HEK293 (cell line): ENCODE data around the gene PPP2R2B.

ENCODE experiments used
- CTCF ChIA-PET: fragments of 350-600 bp; formaldehyde crosslinking; extraction: SDS; loops from one replicate; lab custom pipeline; 2021; ENCODE audit warnings: antibody characterized with exemption; lab: Yijun Ruan, JAX
- POLR2A ChIA-PET: fragments of 300-600 bp; formaldehyde crosslinking; extraction: SDS; loops from one replicate; lab custom pipeline; 2020; ENCODE audit warnings: antibody characterized with exemption, inconsistent platforms; lab: Yijun Ruan, JAX
- H3K27ac ChIP-seq: fragments of 200-500 bp; sonication (Bioruptor generic); 2 replicates; pipeline ENCODE4 v1.5.1; 2014; ENCODE audit warnings: low read depth, low read length, control low read depth, inconsistent platforms; ENCODE audit errors: extremely low read depth
- H3K36me3 ChIP-seq, 2 experiments: fragments of 200-500 bp in 1 of 2; sonication (Bioruptor generic) in 1 of 2; 1 replicate in 1 of 2; 2 replicates in 1 of 2; pipeline ENCODE4 v1.5.1; 2014 to 2017; ENCODE audit warnings: inconsistent platforms in 2 of 2, low read length in 2 of 2; ENCODE audit not compliant: control insufficient read depth in 2 of 2, insufficient read depth in 1 of 2
- H3K4me1 ChIP-seq: fragments of 200-500 bp; sonication (Bioruptor generic); 2 replicates; pipeline ENCODE4 v1.5.1; 2014; ENCODE audit warnings: mild to moderate bottlenecking, low read length, inconsistent platforms; ENCODE audit not compliant: control insufficient read depth, insufficient read depth
- H3K4me3 ChIP-seq: 2 replicates; pipeline ENCODE4 v1.5.1; 2011; ENCODE audit warnings: low read depth, mild to moderate bottlenecking, control low read depth, low read length, moderate library complexity
- H3K9me3 ChIP-seq: fragments of 200-500 bp; sonication (Bioruptor generic); 2 replicates; pipeline ENCODE4 v1.5.1; 2014; ENCODE audit warnings: low read depth, low read length, inconsistent platforms; ENCODE audit not compliant: control insufficient read depth, insufficient read depth
- BCL11B ChIP-seq: fragments of 450-650 bp; formaldehyde crosslinking; IDR thresholded peaks from 2 replicates; pipeline ENCODE4 v1.5.1; 2016; ENCODE audit warnings: low read depth, missing biosample characterization, missing genetic modification characterization
- EGR2 ChIP-seq: fragments of 450-650 bp; formaldehyde crosslinking; IDR thresholded peaks from 2 replicates; pipeline ENCODE4 v1.5.1; 2016; ENCODE audit warnings: low read depth, missing biosample characterization, missing genetic modification characterization
- GLIS2 ChIP-seq: fragments of 450-650 bp; formaldehyde crosslinking; IDR thresholded peaks from 2 replicates; pipeline ENCODE4 v1.5.1; 2016; ENCODE audit warnings: missing biosample characterization, missing genetic modification characterization
- HOXD13 ChIP-seq: sonication (generic); formaldehyde crosslinking; IDR thresholded peaks from 2 replicates; pipeline ENCODE4 v1.8.0; 2022; ENCODE audit warnings: missing genetic modification reagents, borderline replicate concordance
- IKZF3 ChIP-seq: fragments of 450-650 bp; IDR thresholded peaks from 2 replicates; pipeline ENCODE4 v1.5.0; 2018; ENCODE audit warnings: missing biosample characterization, mild to moderate bottlenecking, missing genetic modification characterization, moderate library complexity
- MEIS1 ChIP-seq: sonication (generic); formaldehyde crosslinking; IDR thresholded peaks from 2 replicates; pipeline ENCODE4 v1.8.1; 2022; ENCODE audit warnings: missing genetic modification reagents, mild to moderate bottlenecking, borderline replicate concordance
- SCRT1 ChIP-seq: fragments of 450-650 bp; formaldehyde crosslinking; IDR thresholded peaks from 2 replicates; pipeline ENCODE4 v1.5.1; 2016; ENCODE audit warnings: missing biosample characterization, missing genetic modification characterization, borderline replicate concordance
- SP2 ChIP-seq: fragments of 450-650 bp; formaldehyde crosslinking; IDR thresholded peaks from 2 replicates; pipeline ENCODE4 v1.5.1; 2016; ENCODE audit warnings: missing biosample characterization, missing genetic modification characterization
- TCF7L2 ChIP-seq: IDR thresholded peaks from 2 replicates; pipeline ENCODE4 v1.6.1; 2011; ENCODE audit warnings: low read depth, mild to moderate bottlenecking, inconsistent platforms, low read length, moderate library complexity, borderline replicate concordance
- ZBTB7A ChIP-seq: fragments of 450-650 bp; formaldehyde crosslinking; IDR thresholded peaks from 2 replicates; pipeline ENCODE4 v1.5.1; 2016; ENCODE audit warnings: low read depth, missing biosample characterization, missing genetic modification characterization
- ZFHX2 ChIP-seq: fragments of 450-650 bp; formaldehyde crosslinking; conservative IDR thresholded peaks from 2 replicates; pipeline ENCODE4 v1.5.1; 2016; ENCODE audit warnings: missing biosample characterization, missing genetic modification characterization
- ZNF155 ChIP-seq: fragments of 450-650 bp; formaldehyde crosslinking; IDR thresholded peaks from 2 replicates; pipeline ENCODE4 v1.5.1; 2016; ENCODE audit warnings: missing biosample characterization, missing genetic modification characterization
- ZNF169 ChIP-seq: fragments of 450-650 bp; formaldehyde crosslinking; IDR thresholded peaks from 2 replicates; pipeline ENCODE4 v1.5.1; 2016; ENCODE audit warnings: missing biosample characterization, missing genetic modification characterization
- ZNF239 ChIP-seq: fragments of 450-650 bp; formaldehyde crosslinking; IDR thresholded peaks from 2 replicates; pipeline ENCODE4 v1.5.1; 2016; ENCODE audit warnings: missing biosample characterization, missing genetic modification characterization
- ZNF391 ChIP-seq: fragments of 450-650 bp; formaldehyde crosslinking; IDR thresholded peaks from 2 replicates; pipeline ENCODE4 v1.5.1; 2016; ENCODE audit warnings: low read depth, missing biosample characterization, missing genetic modification characterization, borderline replicate concordance
- ZNF394 ChIP-seq: fragments of 450-650 bp; formaldehyde crosslinking; IDR thresholded peaks from 2 replicates; pipeline ENCODE4 v1.5.1; 2016; ENCODE audit warnings: missing biosample characterization, missing genetic modification characterization, mild to moderate bottlenecking, moderate library complexity, borderline replicate concordance
- ZNF404 ChIP-seq: fragments of 450-650 bp; formaldehyde crosslinking; IDR thresholded peaks from 2 replicates; pipeline ENCODE4 v1.5.1; 2017; ENCODE audit warnings: missing biosample characterization, missing genetic modification characterization
- ZNF510 ChIP-seq: fragments of 450-650 bp; formaldehyde crosslinking; IDR thresholded peaks from 2 replicates; pipeline ENCODE4 v1.5.1; 2018; ENCODE audit warnings: mild to moderate bottlenecking, missing genetic modification characterization, missing biosample characterization; ENCODE audit not compliant: insufficient replicate concordance
- ZNF555 ChIP-seq: fragments of 450-650 bp; formaldehyde crosslinking; conservative IDR thresholded peaks from 2 replicates; pipeline ENCODE4 v1.5.1; 2017; ENCODE audit warnings: missing biosample characterization, mild to moderate bottlenecking, missing genetic modification characterization, inconsistent platforms
- ZNF571 ChIP-seq: fragments of 450-650 bp; formaldehyde crosslinking; IDR thresholded peaks from 2 replicates; pipeline ENCODE4 v1.5.0; 2017; ENCODE audit warnings: missing biosample characterization, missing genetic modification characterization
- ZNF776 ChIP-seq: fragments of 450-650 bp; formaldehyde crosslinking; IDR thresholded peaks from 2 replicates; pipeline ENCODE4 v1.5.0; 2017; ENCODE audit warnings: missing biosample characterization, missing genetic modification characterization, borderline replicate concordance
- ZSCAN16 ChIP-seq: fragments of 450-650 bp; formaldehyde crosslinking; IDR thresholded peaks from 2 replicates; pipeline ENCODE4 v1.5.1; 2016; ENCODE audit warnings: missing biosample characterization, missing genetic modification characterization
- TF ChIP-seq, protein P1 (sequence below): fragments of 450-650 bp; formaldehyde crosslinking; IDR thresholded peaks from 2 replicates; pipeline ENCODE4 v1.5.1; 2017; ENCODE audit warnings: missing biosample characterization, missing genetic modification characterization
- TF ChIP-seq, protein P2 (sequence below): fragments of 450-650 bp; formaldehyde crosslinking; IDR thresholded peaks from 2 replicates; pipeline ENCODE4 v1.5.1; 2017; ENCODE audit warnings: missing biosample characterization, missing genetic modification characterization
- TF ChIP-seq, protein P3 (sequence below): sonication (generic); formaldehyde crosslinking; IDR thresholded peaks from 2 replicates; pipeline ENCODE4 v1.8.1; 2022; ENCODE audit warnings: mild to moderate bottlenecking, moderate library complexity, missing genetic modification reagents
- TF ChIP-seq, protein P4 (sequence below): fragments of 450-650 bp; formaldehyde crosslinking; IDR thresholded peaks from 2 replicates; pipeline ENCODE4 v1.5.1; 2016; ENCODE audit warnings: missing biosample characterization, missing genetic modification characterization
- TF ChIP-seq, protein P5 (sequence below): fragments of 450-650 bp; formaldehyde crosslinking; IDR thresholded peaks from 2 replicates; pipeline ENCODE4 v1.5.0; 2017; ENCODE audit warnings: missing biosample characterization, missing genetic modification characterization, borderline replicate concordance

PPP2R2B gene

DNA sequence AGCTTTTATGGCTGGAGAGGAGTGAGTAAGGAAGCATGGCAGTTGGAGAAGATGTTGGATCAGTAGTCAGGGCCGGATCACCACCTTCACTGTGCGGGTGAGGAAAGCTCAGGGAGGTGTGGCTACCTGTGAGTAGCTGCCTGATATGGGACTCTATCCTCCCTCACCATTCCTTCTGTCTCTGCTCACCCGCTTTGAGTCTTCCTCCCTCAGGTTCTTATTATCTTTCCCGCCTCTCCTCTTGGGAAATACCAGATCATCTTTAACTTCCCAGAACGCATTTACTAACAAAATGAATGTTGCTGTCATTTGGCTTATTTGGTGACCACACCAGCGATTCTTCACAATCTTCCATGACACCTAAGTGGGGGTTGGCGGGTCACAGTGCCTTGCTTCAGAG lies 221.9 kb downstream of the PPP2R2B start:
- no peak overlapping the region for H3K4me3 ChIP-seq
- TF ChIP-seq EGR2 (tag by site-specific recombination) (no peak), BCL11B (tag by site-specific recombination) (no peak), ZNF155 (tag by site-specific recombination) (no peak), ZNF404 (tag by site-specific recombination) (no peak), ZNF239 (tag by site-specific recombination) (no peak), ZNF776 (tag by site-specific recombination) (no peak), ZBTB7A (tag by site-specific recombination) (no peak), ZNF555 (no peak), ZNF571 (tag by site-specific recombination) (no peak), ZSCAN16 (tag by site-specific recombination) (no peak), ZNF510 (tag by site-specific recombination) (no peak), MEIS1 (CRISPR knock-in tag) (no peak), HOXD13 (no peak)
- TF ChIP-seq, protein P1, sequence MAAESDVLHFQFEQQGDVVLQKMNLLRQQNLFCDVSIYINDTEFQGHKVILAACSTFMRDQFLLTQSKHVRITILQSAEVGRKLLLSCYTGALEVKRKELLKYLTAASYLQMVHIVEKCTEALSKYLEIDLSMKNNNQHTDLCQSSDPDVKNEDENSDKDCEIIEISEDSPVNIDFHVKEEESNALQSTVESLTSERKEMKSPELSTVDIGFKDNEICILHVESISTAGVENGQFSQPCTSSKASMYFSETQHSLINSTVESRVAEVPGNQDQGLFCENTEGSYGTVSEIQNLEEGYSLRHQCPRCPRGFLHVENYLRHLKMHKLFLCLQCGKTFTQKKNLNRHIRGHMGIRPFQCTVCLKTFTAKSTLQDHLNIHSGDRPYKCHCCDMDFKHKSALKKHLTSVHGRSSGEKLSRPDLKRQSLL: no peak
- TF ChIP-seq, protein P2, sequence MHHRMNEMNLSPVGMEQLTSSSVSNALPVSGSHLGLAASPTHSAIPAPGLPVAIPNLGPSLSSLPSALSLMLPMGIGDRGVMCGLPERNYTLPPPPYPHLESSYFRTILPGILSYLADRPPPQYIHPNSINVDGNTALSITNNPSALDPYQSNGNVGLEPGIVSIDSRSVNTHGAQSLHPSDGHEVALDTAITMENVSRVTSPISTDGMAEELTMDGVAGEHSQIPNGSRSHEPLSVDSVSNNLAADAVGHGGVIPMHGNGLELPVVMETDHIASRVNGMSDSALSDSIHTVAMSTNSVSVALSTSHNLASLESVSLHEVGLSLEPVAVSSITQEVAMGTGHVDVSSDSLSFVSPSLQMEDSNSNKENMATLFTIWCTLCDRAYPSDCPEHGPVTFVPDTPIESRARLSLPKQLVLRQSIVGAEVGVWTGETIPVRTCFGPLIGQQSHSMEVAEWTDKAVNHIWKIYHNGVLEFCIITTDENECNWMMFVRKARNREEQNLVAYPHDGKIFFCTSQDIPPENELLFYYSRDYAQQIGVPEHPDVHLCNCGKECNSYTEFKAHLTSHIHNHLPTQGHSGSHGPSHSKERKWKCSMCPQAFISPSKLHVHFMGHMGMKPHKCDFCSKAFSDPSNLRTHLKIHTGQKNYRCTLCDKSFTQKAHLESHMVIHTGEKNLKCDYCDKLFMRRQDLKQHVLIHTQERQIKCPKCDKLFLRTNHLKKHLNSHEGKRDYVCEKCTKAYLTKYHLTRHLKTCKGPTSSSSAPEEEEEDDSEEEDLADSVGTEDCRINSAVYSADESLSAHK (tag by site-specific recombination): no peak
- TF ChIP-seq, protein P3, sequence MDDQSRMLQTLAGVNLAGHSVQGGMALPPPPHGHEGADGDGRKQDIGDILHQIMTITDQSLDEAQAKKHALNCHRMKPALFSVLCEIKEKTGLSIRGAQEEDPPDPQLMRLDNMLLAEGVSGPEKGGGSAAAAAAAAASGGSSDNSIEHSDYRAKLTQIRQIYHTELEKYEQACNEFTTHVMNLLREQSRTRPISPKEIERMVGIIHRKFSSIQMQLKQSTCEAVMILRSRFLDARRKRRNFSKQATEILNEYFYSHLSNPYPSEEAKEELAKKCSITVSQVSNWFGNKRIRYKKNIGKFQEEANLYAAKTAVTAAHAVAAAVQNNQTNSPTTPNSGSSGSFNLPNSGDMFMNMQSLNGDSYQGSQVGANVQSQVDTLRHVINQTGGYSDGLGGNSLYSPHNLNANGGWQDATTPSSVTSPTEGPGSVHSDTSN (CRISPR knock-in tag): no peak
- TF ChIP-seq, protein P4, sequence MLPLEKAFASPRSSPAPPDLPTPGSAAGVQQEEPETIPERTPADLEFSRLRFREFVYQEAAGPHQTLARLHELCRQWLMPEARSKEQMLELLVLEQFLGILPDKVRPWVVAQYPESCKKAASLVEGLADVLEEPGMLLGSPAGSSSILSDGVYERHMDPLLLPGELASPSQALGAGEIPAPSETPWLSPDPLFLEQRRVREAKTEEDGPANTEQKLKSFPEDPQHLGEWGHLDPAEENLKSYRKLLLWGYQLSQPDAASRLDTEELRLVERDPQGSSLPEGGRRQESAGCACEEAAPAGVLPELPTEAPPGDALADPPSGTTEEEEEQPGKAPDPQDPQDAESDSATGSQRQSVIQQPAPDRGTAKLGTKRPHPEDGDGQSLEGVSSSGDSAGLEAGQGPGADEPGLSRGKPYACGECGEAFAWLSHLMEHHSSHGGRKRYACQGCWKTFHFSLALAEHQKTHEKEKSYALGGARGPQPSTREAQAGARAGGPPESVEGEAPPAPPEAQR (tag by site-specific recombination): no peak
- H3K36me3 ChIP-seq: no peaks in the 10 kb centered on the region
- H3K9me3 ChIP-seq: no peaks in the 10 kb centered on the region
- no peaks in the 10 kb centered on the region for H3K4me1 ChIP-seq
- no peak overlapping the region for H3K27ac ChIP-seq
- ChIA-PET CTCF (no interaction called here), POLR2A (no interaction called here)

DNA sequence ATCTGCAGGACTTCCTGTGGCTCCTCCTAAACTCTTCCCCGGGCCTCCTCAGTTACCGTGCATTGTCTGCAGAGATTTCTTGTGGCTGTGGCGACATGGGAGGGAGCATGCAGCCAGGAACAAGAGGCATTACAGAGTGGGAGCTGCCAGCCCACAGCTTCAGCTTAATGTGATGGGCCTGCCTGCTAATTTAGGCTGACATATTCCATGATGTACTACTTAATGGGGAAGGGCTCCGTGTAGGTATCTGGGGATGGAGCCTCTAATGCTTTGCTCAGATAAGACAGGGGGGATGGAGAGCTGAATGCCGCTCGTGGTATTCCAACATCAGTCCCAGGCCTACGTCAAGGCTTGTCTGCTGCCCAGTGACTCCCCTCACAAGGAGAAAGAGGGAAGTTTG lies 225.0 kb downstream of the PPP2R2B start:
- ChIA-PET CTCF (interaction anchor here (1.0 to 1.4 kb wide), 2 partner anchors 11 to 112 kb away, joined by 3 to 5 read pairs; no protein-coding TSS in a partner anchor), POLR2A (no interaction called here)
- H3K36me3 ChIP-seq: no peaks in the 10 kb centered on the region
- TF ChIP-seq ZNF394 (tag by site-specific recombination): no peak
- TF ChIP-seq TCF7L2: no peak
- TF ChIP-seq, protein P5, sequence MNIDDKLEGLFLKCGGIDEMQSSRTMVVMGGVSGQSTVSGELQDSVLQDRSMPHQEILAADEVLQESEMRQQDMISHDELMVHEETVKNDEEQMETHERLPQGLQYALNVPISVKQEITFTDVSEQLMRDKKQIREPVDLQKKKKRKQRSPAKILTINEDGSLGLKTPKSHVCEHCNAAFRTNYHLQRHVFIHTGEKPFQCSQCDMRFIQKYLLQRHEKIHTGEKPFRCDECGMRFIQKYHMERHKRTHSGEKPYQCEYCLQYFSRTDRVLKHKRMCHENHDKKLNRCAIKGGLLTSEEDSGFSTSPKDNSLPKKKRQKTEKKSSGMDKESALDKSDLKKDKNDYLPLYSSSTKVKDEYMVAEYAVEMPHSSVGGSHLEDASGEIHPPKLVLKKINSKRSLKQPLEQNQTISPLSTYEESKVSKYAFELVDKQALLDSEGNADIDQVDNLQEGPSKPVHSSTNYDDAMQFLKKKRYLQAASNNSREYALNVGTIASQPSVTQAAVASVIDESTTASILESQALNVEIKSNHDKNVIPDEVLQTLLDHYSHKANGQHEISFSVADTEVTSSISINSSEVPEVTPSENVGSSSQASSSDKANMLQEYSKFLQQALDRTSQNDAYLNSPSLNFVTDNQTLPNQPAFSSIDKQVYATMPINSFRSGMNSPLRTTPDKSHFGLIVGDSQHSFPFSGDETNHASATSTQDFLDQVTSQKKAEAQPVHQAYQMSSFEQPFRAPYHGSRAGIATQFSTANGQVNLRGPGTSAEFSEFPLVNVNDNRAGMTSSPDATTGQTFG (tag by site-specific recombination): no peak
- no peak for TF ChIP-seq ZNF169 (tag by site-specific recombination)
- no peak for TF ChIP-seq SCRT1 (tag by site-specific recombination)
- TF ChIP-seq SP2 (tag by site-specific recombination): no peak
- no peak for TF ChIP-seq ZNF391
- no peak for TF ChIP-seq IKZF3
- no peak for TF ChIP-seq ZFHX2 (tag by site-specific recombination)
- TF ChIP-seq GLIS2 (tag by site-specific recombination): no peak
- H3K27ac ChIP-seq: no peak overlapping the region
- no peaks in the 10 kb centered on the region for H3K4me1 ChIP-seq
- H3K9me3 ChIP-seq: no peaks in the 10 kb centered on the region
- no peak overlapping the region for H3K4me3 ChIP-seq
